ENCODE measurements around the gene NACC2.

NACC2 gene

DNA sequence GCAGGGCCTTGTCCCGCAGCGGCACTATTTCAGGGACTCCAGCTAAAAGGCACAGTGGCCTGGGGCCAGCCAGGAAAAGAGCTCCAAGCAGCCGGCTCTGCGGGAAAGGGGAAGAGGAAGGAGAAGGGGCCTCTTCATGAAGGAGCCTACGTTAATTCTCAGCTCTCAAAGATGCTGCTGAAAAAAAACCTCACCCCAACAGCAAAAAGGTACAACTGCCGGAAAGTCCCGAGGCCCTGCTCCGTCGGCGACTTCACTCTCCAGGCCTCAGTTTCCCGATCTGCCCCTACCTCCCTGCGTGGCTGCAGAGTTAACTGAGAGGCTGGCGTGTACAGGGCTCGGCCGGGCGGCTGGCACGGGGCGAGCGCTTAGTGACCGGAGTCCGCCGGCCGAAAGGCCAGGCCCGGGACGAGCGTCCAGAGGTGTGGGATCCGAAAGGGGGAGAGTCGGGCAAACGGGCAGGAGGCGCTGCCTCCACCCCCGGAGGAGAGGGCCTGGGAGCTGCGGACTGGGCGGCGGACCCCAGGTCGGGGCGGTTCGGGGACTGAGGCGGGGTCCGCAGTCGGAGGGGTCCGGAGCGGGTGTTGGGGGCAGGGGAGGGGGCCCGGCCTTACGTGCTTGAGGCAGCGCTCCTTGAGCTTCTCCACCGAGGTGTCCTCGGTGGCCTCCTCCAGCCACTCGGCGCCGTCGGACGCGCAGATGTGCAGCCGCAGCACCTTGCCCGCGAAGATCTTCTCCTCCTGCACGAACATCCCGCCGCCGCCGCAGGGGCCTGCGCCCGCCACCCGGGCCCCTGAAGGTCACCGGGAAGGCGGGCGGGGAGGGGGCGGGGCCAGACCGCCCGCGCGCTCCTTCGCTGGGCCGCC lies 134.4 kb downstream of the NACC2 start:
- peak overlapping the region; percentile 68 for H2AFZ ChIP-seq
- TF ChIP-seq, protein P1, sequence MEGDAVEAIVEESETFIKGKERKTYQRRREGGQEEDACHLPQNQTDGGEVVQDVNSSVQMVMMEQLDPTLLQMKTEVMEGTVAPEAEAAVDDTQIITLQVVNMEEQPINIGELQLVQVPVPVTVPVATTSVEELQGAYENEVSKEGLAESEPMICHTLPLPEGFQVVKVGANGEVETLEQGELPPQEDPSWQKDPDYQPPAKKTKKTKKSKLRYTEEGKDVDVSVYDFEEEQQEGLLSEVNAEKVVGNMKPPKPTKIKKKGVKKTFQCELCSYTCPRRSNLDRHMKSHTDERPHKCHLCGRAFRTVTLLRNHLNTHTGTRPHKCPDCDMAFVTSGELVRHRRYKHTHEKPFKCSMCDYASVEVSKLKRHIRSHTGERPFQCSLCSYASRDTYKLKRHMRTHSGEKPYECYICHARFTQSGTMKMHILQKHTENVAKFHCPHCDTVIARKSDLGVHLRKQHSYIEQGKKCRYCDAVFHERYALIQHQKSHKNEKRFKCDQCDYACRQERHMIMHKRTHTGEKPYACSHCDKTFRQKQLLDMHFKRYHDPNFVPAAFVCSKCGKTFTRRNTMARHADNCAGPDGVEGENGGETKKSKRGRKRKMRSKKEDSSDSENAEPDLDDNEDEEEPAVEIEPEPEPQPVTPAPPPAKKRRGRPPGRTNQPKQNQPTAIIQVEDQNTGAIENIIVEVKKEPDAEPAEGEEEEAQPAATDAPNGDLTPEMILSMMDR (IDR thresholded peaks at IDR 0.05), result no peak
- H3K9ac ChIP-seq, result peak overlapping the region; percentile 23
- H3K9me3 ChIP-seq (ENCODE audit: control insufficient read depth, low read length), result no peaks in the 10 kb centered on the region
- no peaks in the 10 kb centered on the region for H3K27me3 ChIP-seq (ENCODE audit: control insufficient read depth, insufficient read depth, low read length)
- no peaks in the 10 kb centered on the region for H3K36me3 ChIP-seq (ENCODE audit: control insufficient read depth, insufficient read depth, low read length)
- peaks cover 3% of the 10 kb centered on the region for H3K4me1 ChIP-seq
- peak overlapping the region; percentile 87 for H3K4me3 ChIP-seq (ENCODE audit: low read depth, low read length)
- H3K4me2 ChIP-seq (ENCODE audit: low read length), result peak overlapping the region; percentile 68
- peaks cover 5% of the 10 kb centered on the region for H3K79me2 ChIP-seq
- peak overlapping the region; percentile 57 for H3K27ac ChIP-seq

DNA sequence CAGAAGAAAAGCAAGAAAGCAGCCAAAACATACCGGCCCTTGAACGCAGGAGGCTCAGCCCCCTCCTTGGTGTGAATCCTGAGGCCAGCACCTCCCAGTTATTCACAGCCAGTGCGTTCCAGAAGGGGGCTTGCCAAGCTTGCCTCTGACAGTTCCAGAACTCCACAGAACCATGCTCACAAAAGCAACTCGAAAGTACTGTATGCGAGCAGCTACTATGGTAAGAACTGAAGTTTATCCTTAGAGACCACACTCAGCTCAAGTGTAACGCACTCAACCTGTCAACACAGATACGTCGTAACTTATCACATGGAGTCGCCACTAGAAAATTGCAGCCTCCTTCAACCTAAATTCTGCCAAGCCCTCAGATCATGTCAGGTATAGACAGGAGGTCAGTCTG lies 135.3 kb downstream of the NACC2 start:
- Histone ChIP-seq H3K4me3 (ENCODE audit: low read depth, low read length) (peak overlapping the region; percentile 87), H3K4me2 (ENCODE audit: low read length) (peak overlapping the region; percentile 68), H3K9me3 (ENCODE audit: control insufficient read depth, low read length) (no peaks in the 10 kb centered on the region), H3K36me3 (ENCODE audit: control insufficient read depth, insufficient read depth, low read length) (no peaks in the 10 kb centered on the region), H3K79me2 (peaks cover 5% of the 10 kb centered on the region), H3K27ac (no peak overlapping the region), H3K9ac (no peak overlapping the region), H2AFZ (no peak overlapping the region), H3K4me1 (peaks cover 3% of the 10 kb centered on the region), H3K27me3 (ENCODE audit: control insufficient read depth, insufficient read depth, low read length) (no peaks in the 10 kb centered on the region)
- TF ChIP-seq, protein P1 (IDR thresholded peaks at IDR 0.05), result no peak

DNA sequence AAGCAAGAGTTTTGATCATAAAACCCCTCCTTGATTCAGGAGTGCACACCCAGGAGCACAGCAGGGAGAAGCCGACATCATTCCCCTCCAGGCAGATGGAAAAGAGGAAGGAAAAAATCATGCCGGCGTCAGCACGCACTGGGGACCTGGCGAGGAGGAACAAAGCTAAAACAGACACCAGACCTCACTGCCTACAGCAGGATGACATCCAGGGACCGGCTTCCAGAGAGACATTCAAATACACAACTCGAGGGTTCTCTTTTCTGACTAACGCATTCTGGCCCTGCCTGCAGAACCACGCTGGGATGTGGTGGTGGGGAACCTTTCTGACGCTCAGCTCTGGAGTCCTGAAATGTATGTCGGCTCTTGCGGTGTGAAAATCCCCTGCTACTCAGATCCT lies 136.6 kb downstream of the NACC2 start:
- H3K27ac ChIP-seq, result no peak overlapping the region
- H3K79me2 ChIP-seq, result peaks cover 5% of the 10 kb centered on the region
- no peaks in the 10 kb centered on the region for H3K36me3 ChIP-seq (ENCODE audit: control insufficient read depth, insufficient read depth, low read length)
- H3K9me3 ChIP-seq (ENCODE audit: control insufficient read depth, low read length), result no peaks in the 10 kb centered on the region
- no peak overlapping the region for H3K9ac ChIP-seq
- no peak overlapping the region for H3K4me2 ChIP-seq (ENCODE audit: low read length)
- H2AFZ ChIP-seq, result no peak overlapping the region
- no peaks in the 10 kb centered on the region for H3K27me3 ChIP-seq (ENCODE audit: control insufficient read depth, insufficient read depth, low read length)
- H3K4me3 ChIP-seq (ENCODE audit: low read depth, low read length), result no peak overlapping the region
- H3K4me1 ChIP-seq, result peaks cover 3% of the 10 kb centered on the region
- TF ChIP-seq, protein P1 (IDR thresholded peaks at IDR 0.05), result no peak

DNA sequence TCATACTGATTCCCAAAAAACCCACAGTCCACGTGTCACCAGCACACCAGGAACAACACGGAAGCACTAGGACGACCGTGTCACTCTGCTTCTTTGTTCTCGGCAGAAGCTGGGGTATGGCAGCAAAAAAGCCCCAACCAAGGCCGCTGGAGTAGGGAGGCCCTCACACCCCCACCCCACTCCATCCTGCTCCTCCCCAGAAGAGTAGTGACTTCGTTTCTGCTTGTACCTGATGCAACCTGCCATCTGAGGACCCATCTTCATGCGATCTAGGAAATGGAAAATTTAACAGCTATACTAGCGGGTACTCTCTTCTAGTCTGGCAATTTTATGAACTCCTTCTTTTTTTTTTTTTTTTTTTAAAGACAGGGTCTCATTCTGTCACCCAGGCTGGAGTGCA lies 137.7 kb downstream of the NACC2 start:
- H3K27ac ChIP-seq, result no peak overlapping the region
- H3K4me1 ChIP-seq, result peaks cover 7% of the 10 kb centered on the region
- H3K79me2 ChIP-seq, result peaks cover 5% of the 10 kb centered on the region
- H3K27me3 ChIP-seq (ENCODE audit: control insufficient read depth, insufficient read depth, low read length), result no peaks in the 10 kb centered on the region
- no peak overlapping the region for H3K9ac ChIP-seq
- H3K9me3 ChIP-seq (ENCODE audit: control insufficient read depth, low read length), result no peaks in the 10 kb centered on the region
- H3K4me2 ChIP-seq (ENCODE audit: low read length), result no peak overlapping the region
- TF ChIP-seq, protein P1 (IDR thresholded peaks at IDR 0.05), result no peak
- H3K4me3 ChIP-seq (ENCODE audit: low read depth, low read length), result no peak overlapping the region
- no peak overlapping the region for H2AFZ ChIP-seq
- no peaks in the 10 kb centered on the region for H3K36me3 ChIP-seq (ENCODE audit: control insufficient read depth, insufficient read depth, low read length)

DNA sequence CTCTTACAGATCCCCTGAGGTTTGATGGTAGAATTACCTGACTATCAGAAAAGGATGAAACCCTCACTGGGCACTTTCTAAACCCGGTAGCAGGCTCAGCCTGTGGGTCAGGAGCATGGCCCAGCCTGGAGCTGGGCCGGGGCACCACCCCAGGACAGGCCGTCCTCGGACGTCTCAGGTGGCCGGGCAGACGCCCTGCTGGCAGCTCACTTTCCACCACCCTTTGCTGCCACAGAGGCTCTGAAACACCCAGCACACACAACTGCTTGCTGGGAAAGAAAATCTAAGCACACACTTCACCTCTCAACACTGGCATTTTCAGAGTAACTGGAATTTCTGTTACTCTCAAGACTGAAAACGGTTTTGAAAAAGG lies 138.3 kb downstream of the NACC2 start:
- Histone ChIP-seq H3K4me1 (peaks cover 12% of the 10 kb centered on the region), H3K27ac (no peak overlapping the region), H3K36me3 (ENCODE audit: control insufficient read depth, insufficient read depth, low read length) (no peaks in the 10 kb centered on the region), H3K27me3 (ENCODE audit: control insufficient read depth, insufficient read depth, low read length) (no peaks in the 10 kb centered on the region), H3K9me3 (ENCODE audit: control insufficient read depth, low read length) (no peaks in the 10 kb centered on the region), H3K4me3 (ENCODE audit: low read depth, low read length) (no peak overlapping the region), H2AFZ (no peak overlapping the region), H3K4me2 (ENCODE audit: low read length) (no peak overlapping the region), H3K79me2 (peaks cover 5% of the 10 kb centered on the region), H3K9ac (no peak overlapping the region)
- TF ChIP-seq, protein P1 (IDR thresholded peaks at IDR 0.05), result no peak

Measured in parathyroid adenoma (tissue), 2 donors.